Measurements from ENCODE around the gene SQOR.

DNA sequence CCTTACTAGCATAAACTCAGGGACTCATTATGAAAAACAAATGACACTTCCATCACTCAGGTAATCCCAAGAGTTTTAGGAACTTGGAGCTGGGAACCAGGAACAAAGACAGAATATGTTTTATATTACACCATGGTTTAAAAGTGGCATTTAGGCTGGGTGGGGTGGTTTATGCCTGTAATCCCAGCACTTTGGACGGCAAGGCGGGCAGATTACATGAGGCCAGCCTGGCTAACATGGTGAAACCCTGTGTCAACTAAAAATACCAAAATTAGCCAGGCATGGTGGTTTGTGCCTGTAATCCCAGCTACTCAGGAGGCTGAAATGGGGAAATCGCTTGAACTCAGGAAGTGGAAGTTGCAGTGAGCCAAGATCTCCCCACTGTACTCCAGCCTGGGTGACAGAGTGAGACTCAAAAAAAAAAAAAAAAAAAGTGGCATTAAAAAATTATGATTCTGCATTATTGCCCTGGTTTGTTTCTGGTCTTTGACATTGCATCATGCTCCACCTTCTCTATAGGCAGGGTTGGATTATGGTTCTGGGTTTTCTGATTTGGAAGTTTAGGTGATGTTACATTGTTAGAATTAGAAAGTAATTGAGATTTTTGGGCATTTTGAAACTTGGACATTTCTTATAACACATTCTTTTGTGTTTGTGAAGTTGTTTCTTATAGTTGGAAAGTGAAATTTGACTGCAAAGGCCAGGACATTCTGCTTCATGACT lies 19.0 kb downstream of the SQOR start:
- TF ChIP-seq POLR2A (IDR thresholded peaks at IDR 0.05) (no peak), EP300 (IDR thresholded peaks at IDR 0.05) (no peak)
- TF ChIP-seq, protein P1, sequence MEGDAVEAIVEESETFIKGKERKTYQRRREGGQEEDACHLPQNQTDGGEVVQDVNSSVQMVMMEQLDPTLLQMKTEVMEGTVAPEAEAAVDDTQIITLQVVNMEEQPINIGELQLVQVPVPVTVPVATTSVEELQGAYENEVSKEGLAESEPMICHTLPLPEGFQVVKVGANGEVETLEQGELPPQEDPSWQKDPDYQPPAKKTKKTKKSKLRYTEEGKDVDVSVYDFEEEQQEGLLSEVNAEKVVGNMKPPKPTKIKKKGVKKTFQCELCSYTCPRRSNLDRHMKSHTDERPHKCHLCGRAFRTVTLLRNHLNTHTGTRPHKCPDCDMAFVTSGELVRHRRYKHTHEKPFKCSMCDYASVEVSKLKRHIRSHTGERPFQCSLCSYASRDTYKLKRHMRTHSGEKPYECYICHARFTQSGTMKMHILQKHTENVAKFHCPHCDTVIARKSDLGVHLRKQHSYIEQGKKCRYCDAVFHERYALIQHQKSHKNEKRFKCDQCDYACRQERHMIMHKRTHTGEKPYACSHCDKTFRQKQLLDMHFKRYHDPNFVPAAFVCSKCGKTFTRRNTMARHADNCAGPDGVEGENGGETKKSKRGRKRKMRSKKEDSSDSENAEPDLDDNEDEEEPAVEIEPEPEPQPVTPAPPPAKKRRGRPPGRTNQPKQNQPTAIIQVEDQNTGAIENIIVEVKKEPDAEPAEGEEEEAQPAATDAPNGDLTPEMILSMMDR (IDR thresholded peaks at IDR 0.05): no peak

All from suprapubic skin (tissue), 3 donors.